Left cardiac atrium (tissue), 4 donors: ENCODE results near the gene TYW5. TPM values are rescaled to one million over a fixed set of nuclear protein-coding genes. Genes with fewer than 3 reads are reported as not detected.

Experiments used
- ATAC-seq, 2 donors: fragments of 200-7000 bp; cut with Tn5 transposase; one replicate each; pipeline ENCODE4 v1.9.1; 2020; ENCODE audit warnings: mild to moderate bottlenecking in 2 of 2, moderate library complexity in 2 of 2
- DNase-seq: peaks from one replicate; pipeline ENCODE4 v3.0.0-alpha.2; 2020
- intact Hi-C, 2 donors: fragments of 100-400 bp; cut with DNase I; formaldehyde crosslinking; loops; one replicate each; pipeline versions ENCODE4 v1.14.1 to v1.15.1; 2022 to 2023
- total RNA-seq, 2 donors: library from RNA; stranded (reverse); fragmentation: NEBNext Ultra II Directional; extraction: Animal tissue kit (Norgen Biotek cat#: 25700); gene quantifications; one replicate each; pipeline ENCODE4 v1.2.1, GENCODE V29; 2021
- donor health status: DM: no; HTN: yes; CAD: no.
- donor health status: DM: no; HTN: yes; CAD: no; lungs with severe emphysema.
- donor health status: DM: yes; HTN: yes; CAD: no.
- donor health status: Dilated cardiomyopathy.

Gene TYW5
- total RNA-seq, 2 donors from 2014 or later = 3.4 to 3.9 TPM

DNA sequence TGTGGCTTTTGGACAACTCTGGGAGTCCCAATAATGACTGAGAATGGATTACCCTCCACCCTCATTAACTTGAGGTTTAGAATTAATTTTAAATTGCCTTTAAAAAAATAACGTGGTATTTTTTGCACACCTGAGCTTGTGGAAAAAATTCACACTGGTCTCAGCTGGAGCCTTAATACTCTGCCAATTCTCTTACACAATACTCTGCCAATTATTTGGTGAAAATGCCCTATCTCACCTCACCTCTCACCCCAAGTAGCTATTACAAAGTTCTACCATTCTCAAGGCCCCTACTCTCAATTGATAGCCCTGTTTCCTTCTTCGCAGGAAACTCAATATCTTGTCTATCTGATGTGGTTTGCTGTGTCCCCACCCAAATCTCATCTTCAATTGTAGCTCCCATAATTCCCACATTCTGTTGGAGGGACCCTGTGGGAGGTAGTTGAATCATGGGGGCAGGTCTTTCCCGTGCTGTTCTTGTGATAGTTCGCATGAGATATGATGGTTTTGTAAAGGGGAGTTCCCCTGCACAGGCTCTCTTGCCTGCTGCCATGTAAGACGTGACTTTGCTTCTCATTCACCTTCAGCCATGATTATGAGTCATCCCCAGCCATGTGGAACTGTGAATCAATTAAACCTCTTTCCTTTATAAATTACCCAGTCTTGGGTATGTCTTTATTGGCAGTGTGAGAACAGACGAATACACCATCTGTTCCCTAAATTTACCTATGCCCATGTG, 71.6 kb downstream of the TYW5 start:
- intact Hi-C loops = no loop called here
- ATAC-seq = no peak
- no peak for DNase-seq

DNA sequence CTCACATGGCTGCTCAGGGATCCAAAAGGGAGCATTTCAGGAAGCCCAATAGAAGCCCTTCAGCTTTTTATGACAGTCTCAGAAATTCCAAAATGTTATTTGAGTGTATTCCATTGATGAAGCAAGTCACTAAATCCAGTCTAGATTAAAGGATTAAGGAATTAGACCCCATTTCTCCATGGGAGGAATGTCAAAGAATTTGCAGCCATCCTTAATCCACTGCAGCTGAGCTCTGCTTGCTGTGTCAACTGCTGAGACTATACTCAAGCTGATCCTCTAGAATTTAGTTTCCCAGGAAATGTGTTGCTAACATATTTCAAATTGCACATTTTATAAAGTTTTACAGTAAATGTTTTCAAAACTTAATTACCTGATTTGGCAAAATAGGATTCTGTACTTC, 72.6 kb downstream of the TYW5 start:
- intact Hi-C loops = no loop called here
- no peak for ATAC-seq

More for the DNA sequence above, 72.6 kb downstream of the TYW5 start:
- DNase-seq = no peak

Other genes starting within 250 kb of the TYW5 start
- 1 to 10 TPM; 3.4 to 7.8 TPM for gene FTCDNL1, start 104.3 kb downstream of the TYW5 start, total RNA-seq
- gene C2orf69, start 44.2 kb downstream of the TYW5 start, total RNA-seq = 10 to 100 TPM in 1 of 2 donors, 1 to 10 TPM in 1; 9.1 to 14.4 TPM
- 10 to 100 TPM; 18.3 to 23.4 TPM for gene MAIP1, start 91 bp upstream of the TYW5 start, total RNA-seq